Activated T-helper 17 cell treated with anti-CD3 and anti-CD28 coated beads, Interleukin-2, amount 50 U/mL, for 72 hours (primary cell): ENCODE measurements around the gene ACSM4. TPM values are rescaled to one million over a fixed set of nuclear protein-coding genes. Genes with fewer than 3 reads are reported as not detected.

ENCODE experiments used
- ATAC-seq: fragments of 150-1000 bp; cut with Tn5 transposase; replicated peaks from 2 replicates; pipeline ENCODE4 v1.10.0; 2021; ENCODE audit warnings: mild to moderate bottlenecking, moderate library complexity
- H3K27ac Mint-ChIP-seq: one replicate; pipeline ENCODE4 v1.8.0; 2022; ENCODE audit warnings: mixed read lengths
- H3K27me3 Mint-ChIP-seq: one replicate; pipeline ENCODE4 v1.8.0; 2022; ENCODE audit warnings: mixed read lengths
- H3K36me3 Mint-ChIP-seq: one replicate; pipeline ENCODE4 v1.8.0; 2022; ENCODE audit warnings: low read depth, mild to moderate bottlenecking, mixed read lengths
- H3K4me1 Mint-ChIP-seq: one replicate; pipeline ENCODE4 v1.8.0; 2022; ENCODE audit warnings: mixed read lengths
- H3K4me3 Mint-ChIP-seq: one replicate; pipeline ENCODE4 v1.8.0; 2022; ENCODE audit warnings: mild to moderate bottlenecking, mixed read lengths
- H3K9me3 Mint-ChIP-seq: one replicate; pipeline ENCODE4 v1.8.0; 2022; ENCODE audit warnings: mixed read lengths
- total RNA-seq, 2 donors: library from RNA; stranded (reverse); gene quantifications; one replicate each; pipeline ENCODE4 v1.2.3, GENCODE V29; 2022

Gene ACSM4
- total RNA-seq, 2 donors from 2014 or later: not detected

GRCh38 chr12:7354529-7354928 lies 50.7 kb downstream of the ACSM4 start:
- Mint-ChIP-seq H3K4me3 (no peak overlapping the region), H3K27me3 (no peaks in the 10 kb centered on the region), H3K27ac (no peak overlapping the region), H3K9me3 (no peaks in the 10 kb centered on the region), H3K4me1 (peaks cover 6% of the 10 kb centered on the region), H3K36me3 (no peaks in the 10 kb centered on the region)
- no peak for ATAC-seq

- no peaks in the 10 kb centered on the region for H3K4me1 Mint-ChIP-seq
- no peak for ATAC-seq
- H3K36me3 Mint-ChIP-seq: no peaks in the 10 kb centered on the region
- H3K9me3 Mint-ChIP-seq: no peaks in the 10 kb centered on the region
- H3K27me3 Mint-ChIP-seq: no peaks in the 10 kb centered on the region
- no peak overlapping the region for H3K27ac Mint-ChIP-seq
- no peak overlapping the region for H3K4me3 Mint-ChIP-seq
These were observed 57.4 kb downstream of the ACSM4 start for GRCh38 chr12:7361265-7361664.

- Mint-ChIP-seq H3K36me3 (no peaks in the 10 kb centered on the region), H3K27ac (no peak overlapping the region), H3K4me1 (no peaks in the 10 kb centered on the region), H3K4me3 (no peak overlapping the region), H3K27me3 (no peaks in the 10 kb centered on the region), H3K9me3 (no peaks in the 10 kb centered on the region)
- ATAC-seq: no peak
These were observed 58.9 kb downstream of the ACSM4 start for GRCh38 chr12:7362734-7363133.

- ATAC-seq: no peak
- Mint-ChIP-seq H3K4me1 (no peaks in the 10 kb centered on the region), H3K9me3 (no peaks in the 10 kb centered on the region), H3K27me3 (peaks cover 5% of the 10 kb centered on the region), H3K4me3 (no peak overlapping the region), H3K27ac (no peak overlapping the region), H3K36me3 (no peaks in the 10 kb centered on the region)
These were observed 65.4 kb downstream of the ACSM4 start for GRCh38 chr12:7369274-7369729.

- H3K27ac Mint-ChIP-seq: no peak overlapping the region
- H3K4me1 Mint-ChIP-seq: no peaks in the 10 kb centered on the region
- ATAC-seq: no peak
- peaks cover 8% of the 10 kb centered on the region for H3K27me3 Mint-ChIP-seq
- H3K9me3 Mint-ChIP-seq: no peaks in the 10 kb centered on the region
- H3K36me3 Mint-ChIP-seq: no peaks in the 10 kb centered on the region
- H3K4me3 Mint-ChIP-seq: no peak overlapping the region
These were observed 69.4 kb downstream of the ACSM4 start for GRCh38 chr12:7373226-7373625.

- peaks cover 8% of the 10 kb centered on the region for H3K27me3 Mint-ChIP-seq
- no peaks in the 10 kb centered on the region for H3K9me3 Mint-ChIP-seq
- no peak overlapping the region for H3K4me3 Mint-ChIP-seq
- no peak overlapping the region for H3K27ac Mint-ChIP-seq
- ATAC-seq: no peak
- H3K36me3 Mint-ChIP-seq: no peaks in the 10 kb centered on the region
- no peaks in the 10 kb centered on the region for H3K4me1 Mint-ChIP-seq
These were observed 70.7 kb downstream of the ACSM4 start for GRCh38 chr12:7374423-7375144.

- Mint-ChIP-seq H3K27ac (no peak overlapping the region), H3K27me3 (peaks cover 8% of the 10 kb centered on the region), H3K9me3 (no peaks in the 10 kb centered on the region), H3K36me3 (no peaks in the 10 kb centered on the region), H3K4me1 (no peaks in the 10 kb centered on the region), H3K4me3 (no peak overlapping the region)
- no peak for ATAC-seq
These were observed 71.3 kb downstream of the ACSM4 start for GRCh38 chr12:7375145-7375543.

GRCh38 chr12:7376196-7376595 lies 72.3 kb downstream of the ACSM4 start:
- no peak overlapping the region for H3K27ac Mint-ChIP-seq
- no peaks in the 10 kb centered on the region for H3K36me3 Mint-ChIP-seq
- no peak for ATAC-seq
- H3K9me3 Mint-ChIP-seq: no peaks in the 10 kb centered on the region
- no peak overlapping the region for H3K4me3 Mint-ChIP-seq
- peaks cover 7% of the 10 kb centered on the region for H3K27me3 Mint-ChIP-seq
- H3K4me1 Mint-ChIP-seq: no peaks in the 10 kb centered on the region

Other genes with a start within 250 kb of the ACSM4 start
- 10 to 100 TPM in 1 of 2 donors, 1 to 10 TPM in 1; 6.9 to 13.1 TPM for gene C1S, start 243.4 kb upstream of the ACSM4 start, total RNA-seq
- gene C1R, start 211.6 kb upstream of the ACSM4 start, total RNA-seq: 1 to 10 TPM; 3.2 to 3.3 TPM
- 10 to 100 TPM; 14.0 to 30.6 TPM for gene C1RL, start 194.9 kb upstream of the ACSM4 start, total RNA-seq
- not detected for gene RBP5, start 175.2 kb upstream of the ACSM4 start, total RNA-seq
- gene CLSTN3, start 173.7 kb upstream of the ACSM4 start, total RNA-seq: 10 to 100 TPM; 51.8 to 61.9 TPM
- gene PEX5, start 114.4 kb upstream of the ACSM4 start, total RNA-seq: 10 to 100 TPM; 21.4 to 31.4 TPM
- not detected for gene CD163L1, start 140.1 kb downstream of the ACSM4 start, total RNA-seq
- not detected for gene CD163, start 199.7 kb downstream of the ACSM4 start, total RNA-seq